Activated gamma-delta T cell treated with Interleukin-2 at 50 U/mL for 16 hours (primary cell): ENCODE data around the gene AMZ1.

ENCODE experiments used
- DNase-seq: peaks from one replicate; pipeline ENCODE4 v3.0.0-alpha.2; 2020

Gene AMZ1, protein sequence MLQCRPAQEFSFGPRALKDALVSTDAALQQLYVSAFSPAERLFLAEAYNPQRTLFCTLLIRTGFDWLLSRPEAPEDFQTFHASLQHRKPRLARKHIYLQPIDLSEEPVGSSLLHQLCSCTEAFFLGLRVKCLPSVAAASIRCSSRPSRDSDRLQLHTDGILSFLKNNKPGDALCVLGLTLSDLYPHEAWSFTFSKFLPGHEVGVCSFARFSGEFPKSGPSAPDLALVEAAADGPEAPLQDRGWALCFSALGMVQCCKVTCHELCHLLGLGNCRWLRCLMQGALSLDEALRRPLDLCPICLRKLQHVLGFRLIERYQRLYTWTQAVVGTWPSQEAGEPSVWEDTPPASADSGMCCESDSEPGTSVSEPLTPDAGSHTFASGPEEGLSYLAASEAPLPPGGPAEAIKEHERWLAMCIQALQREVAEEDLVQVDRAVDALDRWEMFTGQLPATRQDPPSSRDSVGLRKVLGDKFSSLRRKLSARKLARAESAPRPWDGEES

DNA sequence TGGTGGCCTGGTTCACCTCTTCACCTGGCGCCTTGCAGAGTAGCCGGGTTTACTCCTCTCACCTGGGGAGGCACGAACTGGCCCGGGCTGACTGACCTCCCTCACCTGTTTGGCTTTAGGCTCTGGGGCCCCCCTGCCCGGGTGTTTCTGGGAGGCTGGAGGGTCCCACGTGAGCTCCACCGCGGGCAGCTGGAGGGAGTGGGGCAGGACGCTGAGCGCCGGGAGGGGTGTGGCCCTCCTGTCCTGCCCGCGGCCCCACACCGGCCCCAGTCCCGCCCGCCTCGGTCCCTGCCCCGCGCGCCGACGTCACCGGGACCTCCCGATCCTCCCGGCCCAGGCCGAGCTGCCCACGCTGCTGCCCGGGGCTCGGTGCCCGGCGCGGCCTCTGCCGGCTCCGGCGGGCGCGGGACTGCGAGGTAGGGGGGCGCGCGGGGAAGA lies at the start of gene AMZ1:
Gene AMZ1, plus strand, starts transcription at position 322 of the 438 bp plus-strand sequence. CDS start 12,250 bp downstream, outside the sequence.
- DNase-seq: no peak

DNA sequence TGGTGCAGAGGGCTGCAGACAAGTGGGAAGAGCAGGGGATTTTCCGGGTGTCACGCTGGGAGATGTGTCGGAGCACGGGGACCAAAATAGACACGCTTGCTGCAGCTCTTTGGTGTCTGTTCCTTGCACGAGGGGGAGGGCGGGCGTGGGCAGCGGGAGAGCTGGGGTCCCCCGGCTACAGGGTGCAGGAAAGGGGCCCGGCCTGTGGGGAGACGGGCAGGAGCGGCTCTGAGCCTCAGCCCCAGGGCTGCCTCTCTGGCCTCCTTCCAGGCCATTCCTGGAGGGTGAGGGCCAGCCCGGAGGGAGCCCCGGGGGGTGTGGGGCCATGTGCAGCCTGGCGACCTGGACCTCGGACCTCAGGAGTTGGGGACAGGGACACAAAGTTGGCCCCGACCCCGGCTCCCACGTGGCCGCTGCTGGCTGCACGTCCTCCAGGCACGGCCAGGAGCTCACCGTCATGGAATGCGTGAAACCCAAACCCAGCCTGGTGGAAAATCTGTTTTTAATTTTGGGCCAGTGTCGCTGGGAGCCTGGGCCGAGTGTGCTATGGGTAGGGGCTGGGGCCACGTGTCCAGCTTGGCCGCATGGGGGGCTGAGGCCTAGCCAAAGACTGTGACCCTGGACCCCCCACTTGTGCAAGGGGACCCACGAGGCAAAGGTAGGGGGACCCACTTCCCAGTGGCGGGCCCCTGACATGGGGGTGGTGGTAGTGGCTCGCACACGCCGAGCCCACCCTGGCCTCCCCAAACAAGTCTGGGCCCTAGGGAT lies 49.6 kb upstream of the AMZ1 start:
- DNase-seq: no peak

DNA sequence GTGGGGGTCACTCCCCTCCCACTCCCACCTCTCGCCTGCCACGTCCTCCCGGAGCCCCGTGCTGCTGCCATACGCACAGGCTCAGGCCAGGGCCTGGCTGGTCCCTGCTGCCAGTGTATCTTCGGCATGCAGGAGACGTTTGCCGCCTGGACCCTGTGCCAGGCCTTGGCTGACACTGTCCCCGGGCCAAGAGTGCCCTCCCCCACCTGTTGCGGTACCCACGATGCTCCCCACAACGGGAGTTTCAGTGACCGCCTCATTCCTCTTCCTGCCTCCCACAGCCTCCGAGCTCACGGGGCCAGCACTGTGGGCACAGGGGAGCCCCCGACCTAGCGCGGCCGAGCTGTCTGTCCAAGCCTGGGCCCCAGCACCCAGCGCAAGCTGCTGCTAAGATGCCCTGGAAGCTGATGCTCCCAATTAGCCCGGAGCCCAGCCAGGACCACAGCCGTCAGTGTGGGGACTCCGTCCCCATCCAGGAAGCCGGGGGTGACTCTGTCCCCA lies 48.8 kb upstream of the AMZ1 start:
- DNase-seq: no peak

DNA sequence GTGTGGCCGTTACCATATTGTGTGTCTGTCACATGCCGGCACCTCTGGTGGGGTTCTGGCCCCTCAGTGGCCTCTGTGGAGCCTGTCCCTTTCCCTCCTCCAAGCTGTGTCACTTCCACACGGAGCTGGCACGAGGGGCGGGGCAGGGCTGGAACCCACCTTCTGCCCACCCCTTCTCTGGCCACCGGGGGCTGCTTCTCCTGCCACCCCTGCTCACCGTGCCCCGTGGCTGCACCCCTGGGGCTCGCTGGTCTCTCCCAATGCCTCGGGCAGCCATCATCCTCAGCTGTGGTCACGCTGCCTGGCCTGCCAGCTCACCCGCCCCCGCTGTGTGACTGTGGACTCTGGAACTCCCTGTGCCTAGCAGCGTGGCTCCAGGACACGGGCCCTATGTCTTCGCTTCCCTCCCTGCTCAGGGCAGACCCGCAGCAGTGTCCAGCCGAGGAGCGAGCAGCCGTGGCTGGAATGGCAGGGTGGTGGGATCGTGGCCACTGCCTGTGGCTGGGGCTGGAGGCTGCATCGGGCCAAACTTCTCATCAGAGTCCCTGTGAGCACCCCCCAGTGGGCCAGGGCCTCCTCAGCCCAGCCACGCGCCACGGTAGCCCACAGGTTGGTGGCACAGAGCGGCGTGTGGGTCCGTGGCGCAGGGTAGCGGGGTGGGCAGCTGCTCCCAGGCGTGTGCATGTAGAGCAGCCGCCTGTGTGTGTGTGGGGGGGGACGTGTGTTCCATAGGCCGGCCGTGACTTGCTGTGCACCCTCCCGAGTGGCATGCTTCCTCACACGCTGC lies 48.1 kb upstream of the AMZ1 start:
- no peak for DNase-seq

DNA sequence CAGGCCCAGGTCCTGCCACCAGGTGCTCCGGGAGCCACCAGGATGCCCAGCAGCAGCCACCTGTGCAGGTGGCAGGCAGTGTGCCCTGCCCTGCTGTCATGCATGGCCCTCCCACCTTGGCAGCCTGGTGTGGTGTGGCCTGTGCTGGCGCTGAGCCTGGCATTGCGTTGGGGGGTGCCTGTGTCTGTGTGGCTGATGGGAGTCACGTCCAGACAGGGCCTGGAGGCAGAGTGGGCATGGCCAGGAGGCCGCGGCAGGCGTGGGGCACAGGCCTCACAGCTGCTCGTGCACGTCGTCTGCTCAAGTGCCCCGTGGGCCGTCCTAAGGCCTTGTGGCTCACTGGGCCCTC lies 47.5 kb upstream of the AMZ1 start:
- DNase-seq: no peak

DNA sequence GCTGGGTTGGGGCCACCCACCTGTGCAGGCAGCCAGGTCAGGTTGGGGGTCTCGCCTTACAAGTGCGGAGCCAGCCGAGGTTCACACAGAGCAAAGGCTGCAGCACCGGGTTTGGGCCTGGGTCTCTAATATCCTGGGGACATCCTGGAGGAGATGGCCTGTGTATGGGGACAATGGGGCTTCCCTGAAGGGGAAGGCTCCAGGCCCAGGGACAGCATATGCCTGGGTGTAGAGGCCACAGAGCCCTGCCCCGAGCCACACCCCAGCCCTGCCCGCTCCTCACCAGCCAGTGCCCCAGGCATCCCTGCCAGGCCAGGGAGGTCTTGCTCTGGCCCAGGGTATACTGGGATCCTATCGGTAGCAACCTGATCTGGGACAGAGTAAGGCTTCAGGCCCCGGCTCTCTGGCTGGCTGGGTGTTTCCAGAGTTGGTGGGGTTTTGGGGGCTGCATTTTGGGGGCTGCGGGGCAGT lies 47.1 kb upstream of the AMZ1 start:
- DNase-seq: no peak

DNA sequence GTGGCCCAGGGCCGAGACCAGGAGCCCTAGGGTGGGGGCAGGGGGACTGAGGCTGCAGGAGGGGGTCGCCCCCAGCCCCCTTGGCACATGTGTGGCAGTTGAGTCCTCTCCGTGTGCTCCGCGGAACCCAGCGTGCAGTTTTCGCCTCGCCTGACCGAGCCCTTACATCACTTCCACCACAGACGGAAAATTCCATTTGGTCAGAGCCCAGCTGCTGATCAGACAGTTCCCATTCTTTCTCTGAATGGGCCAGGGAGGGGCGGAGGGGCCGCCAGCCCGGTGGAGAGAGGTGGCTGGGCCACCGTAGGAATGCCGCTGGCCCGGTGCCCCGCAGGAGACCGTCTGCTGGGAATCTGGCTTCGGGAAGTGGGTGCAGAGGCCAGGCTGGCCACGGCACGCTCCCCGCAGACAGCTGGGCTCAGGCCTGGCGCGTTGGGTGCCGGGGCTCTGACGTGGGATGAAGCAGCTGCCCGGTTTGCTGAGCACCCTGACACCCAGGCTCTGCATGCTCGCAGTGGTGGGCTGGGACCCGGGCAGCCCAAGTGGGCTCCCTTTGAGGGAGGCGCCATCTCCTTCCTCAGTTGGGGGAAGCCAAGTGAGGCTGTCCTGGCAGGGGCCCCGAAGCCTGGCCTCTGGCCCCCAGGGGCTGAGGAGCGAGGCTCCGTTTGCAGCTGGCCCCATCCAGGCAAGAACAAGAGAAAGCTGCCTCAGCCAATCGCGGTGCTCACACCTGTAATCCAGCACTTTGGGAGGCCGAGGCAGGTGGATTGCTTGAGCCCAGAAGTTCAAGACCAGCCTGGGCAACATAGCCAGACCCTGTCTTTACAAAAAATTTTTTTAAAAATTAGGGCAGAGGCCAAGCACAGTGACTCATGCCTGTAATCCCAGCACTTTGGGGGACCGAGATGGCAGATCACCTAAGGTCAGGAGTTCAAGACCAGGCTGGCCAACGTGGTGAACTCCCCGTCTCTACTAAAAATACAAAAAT lies 46.3 kb upstream of the AMZ1 start:
- no peak for DNase-seq

DNA sequence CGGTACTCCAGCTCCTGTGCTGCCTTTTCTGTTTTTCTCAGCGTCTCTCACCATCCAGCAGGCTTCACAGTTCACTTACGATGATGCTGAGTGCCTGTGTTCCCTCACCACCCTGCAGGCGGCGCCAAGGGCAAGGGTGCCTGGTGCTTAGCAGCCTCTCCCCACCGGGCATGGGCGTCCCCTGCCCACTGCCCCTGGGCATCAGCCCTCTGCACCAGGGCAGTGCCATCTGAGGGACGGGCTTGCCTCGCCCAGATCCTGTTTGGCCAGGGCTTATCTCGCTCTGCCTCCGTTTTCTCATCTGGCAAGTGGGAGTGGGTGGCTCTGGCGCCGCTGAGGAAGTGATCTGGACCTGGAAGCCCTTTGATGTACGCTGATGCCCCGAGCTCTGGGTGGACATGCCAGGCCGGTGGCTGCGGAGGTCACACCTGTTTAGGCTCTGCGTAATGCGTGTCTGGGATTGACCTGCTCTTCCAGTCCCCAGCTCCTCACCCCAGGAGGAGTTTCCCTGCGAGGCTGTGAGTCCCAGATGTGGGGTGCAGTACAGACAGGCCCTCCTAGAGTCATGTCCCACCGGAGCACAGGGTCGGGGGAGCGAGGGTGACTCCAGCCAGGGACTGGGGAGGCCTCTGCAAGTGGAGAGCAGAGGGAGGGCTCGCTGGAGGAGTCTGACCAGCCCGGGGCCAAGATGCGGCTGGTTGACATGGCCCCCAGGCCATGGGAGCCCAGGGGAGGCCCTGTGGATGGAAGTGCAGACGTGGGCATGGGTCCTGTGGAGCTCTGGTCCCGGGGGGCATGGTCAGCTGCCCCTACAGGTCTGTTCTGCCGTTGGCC lies 44.4 kb upstream of the AMZ1 start:
- no peak for DNase-seq

DNA sequence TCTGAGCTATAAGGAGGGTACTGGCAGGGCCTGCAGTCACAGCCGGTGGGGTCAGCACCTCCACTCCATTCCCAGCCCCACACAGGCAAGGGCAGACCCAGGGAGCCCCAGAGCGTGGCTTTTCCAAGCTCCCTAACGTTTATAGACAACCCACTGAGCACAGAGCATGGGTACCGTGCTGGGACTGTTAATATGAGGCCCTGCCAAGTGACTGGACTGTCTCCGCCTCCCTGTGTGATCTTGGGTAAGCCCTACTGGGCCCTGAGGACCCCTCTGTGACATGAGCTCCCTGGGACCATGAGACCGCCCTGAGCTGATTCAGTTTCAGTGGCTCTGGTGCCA lies 43.8 kb upstream of the AMZ1 start:
- DNase-seq: no peak

DNA sequence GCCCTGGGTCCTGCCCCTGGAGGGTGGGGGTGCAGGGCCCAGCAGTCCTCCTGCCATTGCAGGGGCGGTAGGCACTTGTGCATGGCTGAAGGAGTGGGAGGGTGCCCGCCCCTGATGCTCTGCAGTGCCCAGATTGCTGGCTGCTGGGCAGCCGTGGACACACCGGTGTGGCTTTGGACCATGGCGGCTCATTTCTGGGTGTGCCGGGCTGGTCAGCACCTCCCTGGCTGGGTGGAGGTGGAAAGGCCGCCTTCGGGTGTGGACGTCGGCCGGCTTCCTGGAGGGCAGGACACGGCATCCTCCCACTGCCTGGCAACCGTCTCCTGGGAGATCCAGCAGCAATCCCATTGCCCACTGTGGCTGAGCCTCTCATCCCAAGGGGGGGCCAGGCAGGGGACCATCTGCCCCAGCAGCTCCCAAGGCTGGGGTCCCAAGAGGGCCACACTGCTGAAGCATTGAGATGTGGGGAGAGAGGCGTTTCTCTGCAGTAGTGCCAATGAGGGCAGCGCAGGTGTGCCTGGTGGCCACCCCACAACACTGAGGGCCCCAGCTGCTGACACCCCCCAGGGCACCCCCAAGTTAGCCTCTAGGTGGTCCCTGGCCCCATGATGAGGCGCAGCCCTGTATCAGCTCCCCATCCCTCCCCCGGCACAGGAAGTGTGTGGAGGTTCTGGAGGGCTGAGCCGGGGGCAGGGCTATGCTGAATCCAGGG lies 43.3 kb upstream of the AMZ1 start:
- peak; percentile 32 for DNase-seq

DNA sequence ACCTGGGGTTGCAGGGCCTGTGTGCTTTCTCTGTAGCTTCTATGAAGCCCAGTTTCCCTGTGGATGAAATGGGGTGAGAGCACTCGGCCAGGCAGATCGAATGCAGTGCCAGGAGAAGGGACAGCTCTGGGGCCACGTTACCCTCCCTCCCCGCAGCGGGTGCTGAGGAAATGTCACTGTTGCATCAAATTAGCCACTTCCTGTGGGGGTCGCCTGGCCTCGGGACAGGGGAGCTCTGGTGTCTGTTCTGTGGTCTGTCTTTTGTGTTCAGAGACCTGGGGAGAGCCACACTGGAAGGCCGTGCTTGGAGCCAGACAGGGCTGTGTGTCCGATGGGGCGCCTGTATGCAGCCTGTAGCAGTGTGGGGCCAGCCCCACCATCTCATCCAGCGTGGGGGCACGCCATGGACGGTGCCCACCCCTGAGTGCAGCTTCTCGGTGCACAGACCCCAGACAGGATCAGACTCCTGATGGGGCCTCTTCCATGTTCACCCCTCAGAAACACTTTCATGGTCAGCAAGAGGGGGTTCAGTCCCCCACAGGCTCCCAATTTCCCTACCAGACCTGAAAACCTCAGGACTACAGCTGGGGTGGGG lies 42.6 kb upstream of the AMZ1 start:
- peak; percentile 59 for DNase-seq

DNA sequence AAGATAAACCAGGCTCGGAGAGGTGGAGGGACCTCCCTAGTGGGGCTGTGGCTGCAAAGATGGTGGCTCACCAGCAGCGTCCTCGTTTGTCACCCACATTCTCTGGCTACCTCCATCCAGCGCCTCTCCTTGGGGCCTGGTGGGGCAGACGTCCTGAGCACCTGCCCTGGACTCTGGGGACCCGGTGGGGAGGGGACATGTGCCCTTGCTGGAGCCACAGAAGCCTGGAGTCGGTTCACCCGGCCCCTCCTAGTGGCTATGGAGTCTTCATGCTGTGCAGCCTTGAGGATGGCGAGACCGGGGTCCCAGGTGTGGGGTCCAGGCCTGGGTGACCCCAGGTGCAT lies 41.7 kb upstream of the AMZ1 start:
- no peak for DNase-seq

DNA sequence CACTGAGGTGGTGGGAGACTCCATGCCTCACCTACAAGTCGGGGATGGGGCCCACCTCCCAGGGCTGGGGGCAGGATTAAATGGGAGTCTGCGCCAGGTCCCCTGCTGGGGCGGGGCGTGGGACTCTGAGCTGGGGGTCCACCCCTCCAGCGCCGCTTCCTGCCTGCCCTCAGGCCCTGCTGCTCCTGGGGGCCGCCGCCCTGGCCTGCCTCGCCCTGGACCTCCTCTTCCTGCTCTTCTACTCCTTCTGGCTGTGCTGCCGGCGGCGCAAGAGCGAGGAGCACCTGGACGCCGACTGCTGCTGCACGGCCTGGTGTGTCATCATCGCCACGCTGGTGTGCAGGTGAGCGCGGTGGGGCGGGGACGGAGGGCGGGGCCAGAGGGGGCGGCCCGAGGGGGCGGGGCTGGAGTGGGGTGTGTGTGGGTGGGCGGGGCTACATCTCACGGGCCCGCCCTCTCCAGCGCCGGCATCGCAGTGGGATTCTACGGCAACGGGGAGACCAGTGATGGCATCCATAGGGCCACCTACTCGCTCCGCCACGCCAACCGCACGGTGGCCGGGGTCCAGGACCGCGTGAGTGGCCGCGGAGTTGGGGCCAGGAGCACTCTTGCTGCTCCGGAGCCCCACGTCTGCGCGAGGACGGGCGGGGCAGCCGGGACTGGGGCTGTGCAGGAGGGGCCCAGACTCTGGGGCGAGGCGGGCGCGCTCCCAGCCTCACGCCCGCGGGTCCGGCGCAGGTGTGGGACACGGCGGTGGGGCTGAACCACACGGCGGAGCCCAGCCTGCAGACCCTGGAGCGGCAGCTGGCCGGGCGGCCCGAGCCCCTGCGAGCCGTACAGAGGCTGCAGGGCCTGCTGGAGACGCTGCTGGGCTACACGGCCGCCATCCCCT lies 41.1 kb upstream of the AMZ1 start:
- no peak for DNase-seq

DNA sequence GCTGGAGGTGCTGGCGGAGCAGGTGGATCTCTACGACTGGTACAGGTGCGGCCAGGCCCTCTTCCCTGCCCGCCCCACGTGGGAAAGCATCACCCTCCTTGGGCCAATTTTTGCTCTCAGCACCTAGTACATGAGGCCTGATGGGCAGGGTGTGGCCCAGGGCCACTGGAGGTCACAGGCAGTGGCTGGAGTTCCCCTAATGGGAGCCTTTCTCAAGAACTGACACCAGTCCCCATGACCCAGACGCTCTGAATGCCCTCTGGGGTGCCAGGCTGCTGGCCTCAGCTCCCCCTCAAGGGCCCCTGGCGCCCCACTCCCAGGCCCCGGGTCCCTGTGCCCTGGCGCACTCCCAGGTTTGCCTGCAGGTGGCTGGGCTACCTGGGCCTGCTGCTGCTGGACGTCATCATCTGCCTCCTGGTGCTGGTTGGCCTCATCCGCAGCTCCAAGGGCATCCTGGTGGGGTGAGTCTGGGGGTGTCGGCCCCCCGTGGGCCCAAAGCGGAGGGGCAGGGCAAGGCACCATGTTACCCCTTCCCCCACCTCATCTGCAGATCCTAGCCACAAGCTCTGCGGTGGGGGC lies 40.3 kb upstream of the AMZ1 start:
- DNase-seq: no peak

DNA sequence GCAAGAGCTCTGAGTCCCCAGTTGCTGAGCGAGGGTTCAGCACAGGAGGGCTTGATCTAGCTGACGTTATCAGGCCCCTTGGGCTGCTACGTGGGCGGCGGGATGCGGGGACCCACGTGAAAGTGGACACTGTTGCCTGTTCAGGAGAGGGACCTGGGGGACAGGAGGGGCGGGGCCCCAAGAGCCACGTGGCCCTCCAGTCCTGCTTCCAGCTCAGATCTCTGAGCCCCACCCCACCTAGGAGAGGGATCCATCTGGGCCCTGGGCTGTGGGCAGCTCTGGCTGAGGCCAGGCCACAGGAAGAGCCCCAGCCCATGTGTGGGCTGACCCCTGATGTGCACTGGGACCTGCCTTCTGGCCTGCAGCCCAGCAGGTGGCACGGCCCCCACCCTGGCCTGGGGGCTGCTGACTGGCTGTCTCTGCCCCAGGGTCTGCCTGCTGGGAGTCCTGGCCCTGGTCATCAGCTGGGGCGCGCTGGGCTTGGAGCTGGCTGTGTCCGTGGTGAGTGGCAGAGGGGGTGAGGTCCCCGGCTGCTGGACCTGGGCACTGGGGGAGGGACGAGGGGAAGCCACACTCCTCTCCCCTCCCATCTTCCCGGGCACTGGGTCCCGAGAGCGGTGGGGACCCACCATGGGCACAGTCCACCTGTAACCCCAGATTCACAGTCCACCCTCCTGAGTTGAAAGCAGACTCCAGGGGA lies 38.7 kb upstream of the AMZ1 start:
- no peak for DNase-seq

DNA sequence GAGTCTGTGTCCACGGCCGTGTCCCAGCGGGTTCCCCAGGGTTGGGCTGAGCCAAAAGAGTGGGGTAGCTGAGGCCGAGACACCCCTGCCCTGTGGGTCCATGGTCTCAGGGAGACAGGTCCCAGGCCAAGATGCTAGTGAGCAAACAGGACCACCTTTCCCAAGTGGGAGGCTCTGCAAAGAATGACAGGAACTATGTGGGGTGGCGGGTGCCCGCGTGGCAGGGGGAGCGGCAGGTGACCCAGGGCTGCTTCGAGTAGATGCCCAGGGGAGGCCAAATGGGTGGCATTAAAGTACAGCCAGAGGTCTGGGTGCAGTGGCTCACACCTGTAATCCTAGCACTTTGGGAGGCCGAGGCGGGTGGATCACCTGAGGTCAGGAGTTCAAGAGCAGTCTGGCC lies 38.0 kb upstream of the AMZ1 start:
- no peak for DNase-seq

DNA sequence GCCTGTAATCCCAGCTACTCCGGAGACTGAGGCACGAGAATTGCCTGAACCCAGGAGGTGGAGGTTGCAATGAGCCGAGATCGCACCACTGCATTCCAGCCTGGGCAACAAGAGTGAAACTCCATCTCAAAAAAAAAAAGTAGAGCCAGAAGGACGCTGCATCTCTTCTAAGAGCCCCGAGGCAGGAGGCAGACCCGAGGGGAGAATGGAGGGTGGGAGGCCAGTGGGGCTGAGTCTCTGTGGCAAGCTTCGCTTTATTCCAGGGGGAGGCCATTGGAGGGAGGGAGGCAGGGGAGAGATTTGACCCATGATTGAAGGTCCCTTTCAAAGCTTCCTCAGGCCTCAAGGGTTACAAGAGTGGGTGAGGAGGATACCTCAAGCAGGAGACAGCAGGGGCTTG lies 37.6 kb upstream of the AMZ1 start:
- DNase-seq: no peak

DNA sequence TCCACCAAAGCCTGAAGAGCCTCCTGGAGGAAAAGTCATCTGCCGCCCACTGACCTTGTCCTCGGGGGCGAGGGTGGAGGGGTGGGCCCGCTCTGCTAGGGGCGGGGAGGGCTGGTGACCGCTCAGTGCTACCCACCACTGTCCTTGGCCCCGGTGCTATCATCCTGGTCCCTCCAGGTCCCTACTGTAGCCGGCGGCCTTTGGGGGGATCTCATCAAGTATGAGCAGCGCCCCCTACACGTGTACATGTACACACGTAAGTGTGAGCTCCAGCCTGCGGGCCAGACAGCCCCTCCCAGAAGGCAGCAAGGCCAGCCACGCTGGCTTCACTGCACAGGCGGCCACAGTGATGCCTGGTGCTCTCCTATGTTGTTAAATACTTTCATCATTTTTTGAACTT lies 36.7 kb upstream of the AMZ1 start:
- no peak for DNase-seq
